WTC11 (cell line): ENCODE results near the gene KIRREL3. TPM values are rescaled to one million over a fixed set of nuclear protein-coding genes. Genes with fewer than 3 reads are reported as not detected.

Experiments
- ATAC-seq: fragments of 200-7000 bp; cut with Tn5 transposase; 2 replicates; pipeline ENCODE4 v1.10.0; 2021; ENCODE audit warnings: mild to moderate bottlenecking, moderate library complexity
- CTCF ChIA-PET: fragments of 300-600 bp; sonication (Branson Sonifier 250); formaldehyde crosslinking; loops from one replicate; lab custom pipeline; 2021; ENCODE audit warnings: antibody characterized with exemption; lab: Charles Lee
- POLR2A ChIA-PET: fragments of 350-600 bp; sonication (Branson Sonifier 250); formaldehyde crosslinking; loops from one replicate; lab custom pipeline; 2021; ENCODE audit warnings: antibody characterized with exemption; lab: Charles Lee
- DNase-seq: peaks from one replicate; pipeline ENCODE4 v3.0.0; 2021; ENCODE audit warnings: low spot score
- H3K27ac Mint-ChIP-seq: 2 replicates; pipeline ENCODE4 v1.8.0; 2021; ENCODE audit warnings: mixed read lengths
- H3K27me3 Mint-ChIP-seq: 2 replicates; pipeline ENCODE4 v1.8.0; 2021; ENCODE audit warnings: low read depth, mild to moderate bottlenecking, moderate library complexity, mixed read lengths
- H3K36me3 Mint-ChIP-seq: 2 replicates; pipeline ENCODE4 v1.8.0; 2021; ENCODE audit warnings: mixed read lengths
- H3K4me1 Mint-ChIP-seq: 2 replicates; pipeline ENCODE4 v1.8.0; 2022; ENCODE audit warnings: mixed read lengths
- H3K4me3 Mint-ChIP-seq: 2 replicates; pipeline ENCODE4 v1.8.0; 2021; ENCODE audit warnings: mild to moderate bottlenecking, moderate library complexity, mixed read lengths
- H3K9me3 Mint-ChIP-seq: 2 replicates; pipeline ENCODE4 v1.8.0; 2021; ENCODE audit warnings: mixed read lengths
- CREB1 ChIP-seq: sonication (generic); formaldehyde crosslinking; IDR thresholded peaks from 2 replicates; pipeline ENCODE4 v1.8.0; 2023; ENCODE audit warnings: mild to moderate bottlenecking, missing genetic modification reagents
- CREM ChIP-seq: sonication (generic); formaldehyde crosslinking; IDR thresholded peaks from 2 replicates; pipeline ENCODE4 v1.8.1; 2022; ENCODE audit warnings: mild to moderate bottlenecking, missing genetic modification reagents, moderate library complexity
- GRHL2 ChIP-seq: fragments of 250-450 bp; sonication (Bioruptor Pico); IDR thresholded peaks from 2 replicates; pipeline ENCODE4 v1.8.0; 2022; ENCODE audit warnings: mild to moderate bottlenecking, moderate library complexity; ENCODE audit not compliant: insufficient replicate concordance, severe bottlenecking
- IRF2 ChIP-seq: sonication (generic); formaldehyde crosslinking; IDR thresholded peaks from 2 replicates; pipeline ENCODE4 v1.8.0; 2022; ENCODE audit warnings: low read depth, missing genetic modification reagents, borderline replicate concordance
- MXD4 ChIP-seq: fragments of 250-450 bp; sonication (Bioruptor Pico); IDR thresholded peaks from 2 replicates; pipeline ENCODE4 v1.8.0; 2021; ENCODE audit warnings: mild to moderate bottlenecking, moderate library complexity, borderline replicate concordance
- NFATC4 ChIP-seq: fragments of 250-450 bp; sonication (Bioruptor Pico); IDR thresholded peaks from 2 replicates; pipeline ENCODE4 v1.9.0; 2021; ENCODE audit warnings: mild to moderate bottlenecking
- RORB ChIP-seq: fragments of 250-450 bp; sonication (Bioruptor Pico); IDR thresholded peaks from 2 replicates; pipeline ENCODE4 v1.9.0; 2021; ENCODE audit warnings: mild to moderate bottlenecking
- SOX15 ChIP-seq: fragments of 250-450 bp; sonication (Bioruptor Pico); IDR thresholded peaks from 2 replicates; pipeline ENCODE4 v1.9.0; 2021; ENCODE audit warnings: mild to moderate bottlenecking
- SP1 ChIP-seq: sonication (generic); formaldehyde crosslinking; conservative IDR thresholded peaks from 2 replicates; pipeline ENCODE4 v1.8.1; 2022; ENCODE audit warnings: missing genetic modification reagents
- ZNF121 ChIP-seq: sonication (generic); formaldehyde crosslinking; IDR thresholded peaks from 2 replicates; pipeline ENCODE4 v1.8.0; 2023; ENCODE audit warnings: missing genetic modification reagents
- ZNF671 ChIP-seq: fragments of 250-450 bp; sonication (Bioruptor Pico); IDR thresholded peaks from 2 replicates; pipeline ENCODE4 v1.8.0; 2021; ENCODE audit warnings: mild to moderate bottlenecking
- total RNA-seq: library from RNA; stranded (reverse); gene quantifications from 3 replicates; pipeline ENCODE4 v1.2.3, GENCODE V29; 2021
- TF ChIP-seq, protein P1 (sequence below): sonication (generic); formaldehyde crosslinking; IDR thresholded peaks from 2 replicates; pipeline ENCODE4 v1.8.1; 2022; ENCODE audit warnings: low read depth, mild to moderate bottlenecking, moderate library complexity, missing genetic modification reagents, borderline replicate concordance
- TF ChIP-seq, protein P2 (sequence below): sonication (generic); formaldehyde crosslinking; IDR thresholded peaks from 2 replicates; pipeline ENCODE4 v1.8.1; 2023; ENCODE audit warnings: mild to moderate bottlenecking, missing genetic modification reagents, borderline replicate concordance
- TF ChIP-seq, protein P3 (sequence below): sonication (generic); formaldehyde crosslinking; IDR thresholded peaks from 2 replicates; pipeline ENCODE4 v1.8.1; 2022; ENCODE audit warnings: mild to moderate bottlenecking, missing genetic modification reagents, moderate library complexity, borderline replicate concordance
- TF ChIP-seq, protein P4 (sequence below): sonication (generic); formaldehyde crosslinking; IDR thresholded peaks from 2 replicates; pipeline ENCODE4 v1.8.0; 2023; ENCODE audit warnings: missing genetic modification reagents
- TF ChIP-seq, protein P5 (sequence below): fragments of 250-450 bp; sonication (Bioruptor Pico); IDR thresholded peaks from 2 replicates; pipeline ENCODE4 v1.9.0; 2021; ENCODE audit warnings: mild to moderate bottlenecking
- TF ChIP-seq, protein P6 (sequence below): sonication (generic); formaldehyde crosslinking; conservative IDR thresholded peaks from 2 replicates; pipeline ENCODE4 v1.8.1; 2022; ENCODE audit warnings: mild to moderate bottlenecking, missing genetic modification reagents
- TF ChIP-seq, protein P7 (sequence below): sonication (generic); formaldehyde crosslinking; conservative IDR thresholded peaks from 2 replicates; pipeline ENCODE4 v1.8.1; 2023; ENCODE audit warnings: mild to moderate bottlenecking, low read depth, missing genetic modification reagents, moderate library complexity
- TF ChIP-seq, protein P8 (sequence below): sonication (generic); formaldehyde crosslinking; IDR thresholded peaks from 2 replicates; pipeline ENCODE4 v1.8.0; 2022; ENCODE audit warnings: mild to moderate bottlenecking, missing genetic modification reagents

Gene KIRREL3
- total RNA-seq, 1 experiment from 2014 or later = 0.59 TPM

DNA sequence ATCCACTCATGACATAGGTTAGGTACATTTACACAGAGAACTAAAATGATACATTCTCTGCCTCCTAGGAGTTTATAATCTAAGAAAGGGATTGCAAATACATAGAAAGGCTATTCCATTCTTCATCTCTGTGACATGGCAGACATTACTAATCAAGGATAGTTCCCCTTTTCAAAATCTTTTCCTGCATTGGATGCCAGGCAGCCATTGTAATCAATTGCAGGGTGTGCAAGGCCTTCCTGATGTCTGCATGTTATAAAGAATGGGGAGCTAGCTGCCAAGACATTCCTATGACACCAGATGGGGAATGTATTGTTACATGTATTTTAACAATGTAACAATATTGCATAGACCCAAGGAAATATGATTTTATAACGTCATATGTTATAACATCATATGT, 82.0 kb downstream of the KIRREL3 start (continued):
- TF ChIP-seq, protein P1, sequence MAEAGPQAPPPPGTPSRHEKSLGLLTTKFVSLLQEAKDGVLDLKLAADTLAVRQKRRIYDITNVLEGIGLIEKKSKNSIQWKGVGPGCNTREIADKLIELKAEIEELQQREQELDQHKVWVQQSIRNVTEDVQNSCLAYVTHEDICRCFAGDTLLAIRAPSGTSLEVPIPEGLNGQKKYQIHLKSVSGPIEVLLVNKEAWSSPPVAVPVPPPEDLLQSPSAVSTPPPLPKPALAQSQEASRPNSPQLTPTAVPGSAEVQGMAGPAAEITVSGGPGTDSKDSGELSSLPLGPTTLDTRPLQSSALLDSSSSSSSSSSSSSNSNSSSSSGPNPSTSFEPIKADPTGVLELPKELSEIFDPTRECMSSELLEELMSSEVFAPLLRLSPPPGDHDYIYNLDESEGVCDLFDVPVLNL (CRISPR knock-in tag) = no peak
- TF ChIP-seq GRHL2 (CRISPR knock-in tag) (no peak), ZNF121 (CRISPR knock-in tag) (no peak), ZNF671 (CRISPR knock-in tag) (no peak), CREM (CRISPR knock-in tag) (no peak)
- TF ChIP-seq, protein P2, sequence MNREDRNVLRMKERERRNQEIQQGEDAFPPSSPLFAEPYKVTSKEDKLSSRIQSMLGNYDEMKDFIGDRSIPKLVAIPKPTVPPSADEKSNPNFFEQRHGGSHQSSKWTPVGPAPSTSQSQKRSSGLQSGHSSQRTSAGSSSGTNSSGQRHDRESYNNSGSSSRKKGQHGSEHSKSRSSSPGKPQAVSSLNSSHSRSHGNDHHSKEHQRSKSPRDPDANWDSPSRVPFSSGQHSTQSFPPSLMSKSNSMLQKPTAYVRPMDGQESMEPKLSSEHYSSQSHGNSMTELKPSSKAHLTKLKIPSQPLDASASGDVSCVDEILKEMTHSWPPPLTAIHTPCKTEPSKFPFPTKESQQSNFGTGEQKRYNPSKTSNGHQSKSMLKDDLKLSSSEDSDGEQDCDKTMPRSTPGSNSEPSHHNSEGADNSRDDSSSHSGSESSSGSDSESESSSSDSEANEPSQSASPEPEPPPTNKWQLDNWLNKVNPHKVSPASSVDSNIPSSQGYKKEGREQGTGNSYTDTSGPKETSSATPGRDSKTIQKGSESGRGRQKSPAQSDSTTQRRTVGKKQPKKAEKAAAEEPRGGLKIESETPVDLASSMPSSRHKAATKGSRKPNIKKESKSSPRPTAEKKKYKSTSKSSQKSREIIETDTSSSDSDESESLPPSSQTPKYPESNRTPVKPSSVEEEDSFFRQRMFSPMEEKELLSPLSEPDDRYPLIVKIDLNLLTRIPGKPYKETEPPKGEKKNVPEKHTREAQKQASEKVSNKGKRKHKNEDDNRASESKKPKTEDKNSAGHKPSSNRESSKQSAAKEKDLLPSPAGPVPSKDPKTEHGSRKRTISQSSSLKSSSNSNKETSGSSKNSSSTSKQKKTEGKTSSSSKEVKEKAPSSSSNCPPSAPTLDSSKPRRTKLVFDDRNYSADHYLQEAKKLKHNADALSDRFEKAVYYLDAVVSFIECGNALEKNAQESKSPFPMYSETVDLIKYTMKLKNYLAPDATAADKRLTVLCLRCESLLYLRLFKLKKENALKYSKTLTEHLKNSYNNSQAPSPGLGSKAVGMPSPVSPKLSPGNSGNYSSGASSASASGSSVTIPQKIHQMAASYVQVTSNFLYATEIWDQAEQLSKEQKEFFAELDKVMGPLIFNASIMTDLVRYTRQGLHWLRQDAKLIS = no peak
- TF ChIP-seq, protein P3, sequence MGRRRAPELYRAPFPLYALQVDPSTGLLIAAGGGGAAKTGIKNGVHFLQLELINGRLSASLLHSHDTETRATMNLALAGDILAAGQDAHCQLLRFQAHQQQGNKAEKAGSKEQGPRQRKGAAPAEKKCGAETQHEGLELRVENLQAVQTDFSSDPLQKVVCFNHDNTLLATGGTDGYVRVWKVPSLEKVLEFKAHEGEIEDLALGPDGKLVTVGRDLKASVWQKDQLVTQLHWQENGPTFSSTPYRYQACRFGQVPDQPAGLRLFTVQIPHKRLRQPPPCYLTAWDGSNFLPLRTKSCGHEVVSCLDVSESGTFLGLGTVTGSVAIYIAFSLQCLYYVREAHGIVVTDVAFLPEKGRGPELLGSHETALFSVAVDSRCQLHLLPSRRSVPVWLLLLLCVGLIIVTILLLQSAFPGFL (CRISPR knock-in tag) = no peak
- TF ChIP-seq, protein P4, sequence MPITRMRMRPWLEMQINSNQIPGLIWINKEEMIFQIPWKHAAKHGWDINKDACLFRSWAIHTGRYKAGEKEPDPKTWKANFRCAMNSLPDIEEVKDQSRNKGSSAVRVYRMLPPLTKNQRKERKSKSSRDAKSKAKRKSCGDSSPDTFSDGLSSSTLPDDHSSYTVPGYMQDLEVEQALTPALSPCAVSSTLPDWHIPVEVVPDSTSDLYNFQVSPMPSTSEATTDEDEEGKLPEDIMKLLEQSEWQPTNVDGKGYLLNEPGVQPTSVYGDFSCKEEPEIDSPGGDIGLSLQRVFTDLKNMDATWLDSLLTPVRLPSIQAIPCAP (CRISPR knock-in tag) = no peak
- TF ChIP-seq, protein P5, sequence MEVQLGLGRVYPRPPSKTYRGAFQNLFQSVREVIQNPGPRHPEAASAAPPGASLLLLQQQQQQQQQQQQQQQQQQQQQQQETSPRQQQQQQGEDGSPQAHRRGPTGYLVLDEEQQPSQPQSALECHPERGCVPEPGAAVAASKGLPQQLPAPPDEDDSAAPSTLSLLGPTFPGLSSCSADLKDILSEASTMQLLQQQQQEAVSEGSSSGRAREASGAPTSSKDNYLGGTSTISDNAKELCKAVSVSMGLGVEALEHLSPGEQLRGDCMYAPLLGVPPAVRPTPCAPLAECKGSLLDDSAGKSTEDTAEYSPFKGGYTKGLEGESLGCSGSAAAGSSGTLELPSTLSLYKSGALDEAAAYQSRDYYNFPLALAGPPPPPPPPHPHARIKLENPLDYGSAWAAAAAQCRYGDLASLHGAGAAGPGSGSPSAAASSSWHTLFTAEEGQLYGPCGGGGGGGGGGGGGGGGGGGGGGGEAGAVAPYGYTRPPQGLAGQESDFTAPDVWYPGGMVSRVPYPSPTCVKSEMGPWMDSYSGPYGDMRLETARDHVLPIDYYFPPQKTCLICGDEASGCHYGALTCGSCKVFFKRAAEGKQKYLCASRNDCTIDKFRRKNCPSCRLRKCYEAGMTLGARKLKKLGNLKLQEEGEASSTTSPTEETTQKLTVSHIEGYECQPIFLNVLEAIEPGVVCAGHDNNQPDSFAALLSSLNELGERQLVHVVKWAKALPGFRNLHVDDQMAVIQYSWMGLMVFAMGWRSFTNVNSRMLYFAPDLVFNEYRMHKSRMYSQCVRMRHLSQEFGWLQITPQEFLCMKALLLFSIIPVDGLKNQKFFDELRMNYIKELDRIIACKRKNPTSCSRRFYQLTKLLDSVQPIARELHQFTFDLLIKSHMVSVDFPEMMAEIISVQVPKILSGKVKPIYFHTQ = no peak
- TF ChIP-seq, protein P6, sequence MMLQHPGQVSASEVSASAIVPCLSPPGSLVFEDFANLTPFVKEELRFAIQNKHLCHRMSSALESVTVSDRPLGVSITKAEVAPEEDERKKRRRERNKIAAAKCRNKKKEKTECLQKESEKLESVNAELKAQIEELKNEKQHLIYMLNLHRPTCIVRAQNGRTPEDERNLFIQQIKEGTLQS (CRISPR knock-in tag) = no peak

DNA sequence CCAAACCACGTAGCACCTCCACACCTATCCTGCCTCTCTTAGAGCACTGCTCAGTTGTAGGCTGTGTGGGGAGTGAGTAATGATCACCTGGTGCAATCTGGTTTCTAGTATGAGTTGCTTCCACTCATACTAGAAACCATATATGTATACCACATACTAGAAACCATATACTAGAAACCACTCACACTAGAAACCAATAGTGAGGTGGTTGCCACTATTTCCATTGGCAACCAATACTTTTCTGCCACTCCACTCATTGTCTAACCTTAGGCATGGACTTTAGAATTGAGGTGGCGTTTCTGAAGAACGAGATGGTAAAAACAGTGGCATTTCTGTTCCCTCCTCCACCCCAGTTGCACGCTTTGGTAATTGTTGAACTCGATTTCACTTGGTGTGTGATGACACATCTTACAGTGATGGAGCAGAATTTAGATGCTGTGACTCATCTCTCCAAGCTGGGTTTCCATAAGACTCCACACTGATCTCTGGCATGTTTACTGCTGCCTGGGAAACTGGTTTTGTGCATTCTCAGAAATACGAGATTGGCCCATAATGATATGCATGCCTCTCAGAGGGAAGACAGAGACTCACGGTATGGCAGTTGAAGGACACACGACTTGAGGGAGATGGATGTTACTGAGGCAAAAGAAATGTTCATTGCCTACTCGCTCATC, 82.9 kb downstream of the KIRREL3 start:
- ChIA-PET POLR2A (no interaction called here), CTCF (no interaction called here)
- ATAC-seq (no peak), DNase-seq (no peak)
- peaks cover 5% of the 10 kb centered on the region for H3K9me3 Mint-ChIP-seq
- H3K27me3 Mint-ChIP-seq = no peaks in the 10 kb centered on the region
- H3K36me3 Mint-ChIP-seq = no peaks in the 10 kb centered on the region
- H3K4me3 Mint-ChIP-seq = no peak overlapping the region
- H3K27ac Mint-ChIP-seq = no peak overlapping the region
- peaks cover 9% of the 10 kb centered on the region for H3K4me1 Mint-ChIP-seq
- TF ChIP-seq RORB (CRISPR knock-in tag) = no peak
- no peak for TF ChIP-seq SOX15 (CRISPR knock-in tag)
- TF ChIP-seq IRF2 = no peak
- no peak for TF ChIP-seq NFATC4 (CRISPR knock-in tag)
- TF ChIP-seq MXD4 (CRISPR knock-in tag) = no peak
- TF ChIP-seq CREB1 = no peak
- TF ChIP-seq, protein P7, sequence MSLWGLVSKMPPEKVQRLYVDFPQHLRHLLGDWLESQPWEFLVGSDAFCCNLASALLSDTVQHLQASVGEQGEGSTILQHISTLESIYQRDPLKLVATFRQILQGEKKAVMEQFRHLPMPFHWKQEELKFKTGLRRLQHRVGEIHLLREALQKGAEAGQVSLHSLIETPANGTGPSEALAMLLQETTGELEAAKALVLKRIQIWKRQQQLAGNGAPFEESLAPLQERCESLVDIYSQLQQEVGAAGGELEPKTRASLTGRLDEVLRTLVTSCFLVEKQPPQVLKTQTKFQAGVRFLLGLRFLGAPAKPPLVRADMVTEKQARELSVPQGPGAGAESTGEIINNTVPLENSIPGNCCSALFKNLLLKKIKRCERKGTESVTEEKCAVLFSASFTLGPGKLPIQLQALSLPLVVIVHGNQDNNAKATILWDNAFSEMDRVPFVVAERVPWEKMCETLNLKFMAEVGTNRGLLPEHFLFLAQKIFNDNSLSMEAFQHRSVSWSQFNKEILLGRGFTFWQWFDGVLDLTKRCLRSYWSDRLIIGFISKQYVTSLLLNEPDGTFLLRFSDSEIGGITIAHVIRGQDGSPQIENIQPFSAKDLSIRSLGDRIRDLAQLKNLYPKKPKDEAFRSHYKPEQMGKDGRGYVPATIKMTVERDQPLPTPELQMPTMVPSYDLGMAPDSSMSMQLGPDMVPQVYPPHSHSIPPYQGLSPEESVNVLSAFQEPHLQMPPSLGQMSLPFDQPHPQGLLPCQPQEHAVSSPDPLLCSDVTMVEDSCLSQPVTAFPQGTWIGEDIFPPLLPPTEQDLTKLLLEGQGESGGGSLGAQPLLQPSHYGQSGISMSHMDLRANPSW (CRISPR knock-in tag) = no peak
- TF ChIP-seq SP1 (CRISPR knock-in tag) = no peak
- TF ChIP-seq, protein P8, sequence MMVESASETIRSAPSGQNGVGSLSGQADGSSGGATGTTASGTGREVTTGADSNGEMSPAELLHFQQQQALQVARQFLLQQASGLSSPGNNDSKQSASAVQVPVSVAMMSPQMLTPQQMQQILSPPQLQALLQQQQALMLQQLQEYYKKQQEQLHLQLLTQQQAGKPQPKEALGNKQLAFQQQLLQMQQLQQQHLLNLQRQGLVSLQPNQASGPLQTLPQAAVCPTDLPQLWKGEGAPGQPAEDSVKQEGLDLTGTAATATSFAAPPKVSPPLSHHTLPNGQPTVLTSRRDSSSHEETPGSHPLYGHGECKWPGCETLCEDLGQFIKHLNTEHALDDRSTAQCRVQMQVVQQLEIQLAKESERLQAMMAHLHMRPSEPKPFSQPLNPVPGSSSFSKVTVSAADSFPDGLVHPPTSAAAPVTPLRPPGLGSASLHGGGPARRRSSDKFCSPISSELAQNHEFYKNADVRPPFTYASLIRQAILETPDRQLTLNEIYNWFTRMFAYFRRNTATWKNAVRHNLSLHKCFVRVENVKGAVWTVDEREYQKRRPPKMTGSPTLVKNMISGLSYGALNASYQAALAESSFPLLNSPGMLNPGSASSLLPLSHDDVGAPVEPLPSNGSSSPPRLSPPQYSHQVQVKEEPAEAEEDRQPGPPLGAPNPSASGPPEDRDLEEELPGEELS = no peak
- TF ChIP-seq, protein P6 (CRISPR knock-in tag) = no peak
